H1 (cell line): Measurements from ENCODE around the gene GSDME.

ENCODE experiments used
- CTCF ChIP-seq, 3 experiments: IDR thresholded peaks; 1 replicate in 2 of 3; 2 replicates in 1 of 3; pipeline versions ENCODE4 v1.5.1 to v1.6.1; 2011; ENCODE audit warnings: low read length in 3 of 3, mild to moderate bottlenecking in 3 of 3, inconsistent platforms in 2 of 3, low read depth in 1 of 3, moderate library complexity in 1 of 3; ENCODE audit not compliant: insufficient read depth in 1 of 3; ENCODE audit errors: control extremely low read depth in 1 of 3
- MAFK ChIP-seq: IDR thresholded peaks from 2 replicates; pipeline ENCODE4 v1.6.1; 2012; ENCODE audit warnings: low read depth, mild to moderate bottlenecking, improper control_type of control experiment, low read length
- POLR2AphosphoS5 ChIP-seq: IDR thresholded peaks from 2 replicates; pipeline ENCODE4 v1.6.1; 2011; ENCODE audit warnings: low read depth, low read length
- SIN3A ChIP-seq, 2 experiments: IDR thresholded peaks in 1 of 2; conservative IDR thresholded peaks in 1 of 2; 2 replicates each; pipeline ENCODE4 v1.6.1; 2011 to 2012; ENCODE audit warnings: low read length in 2 of 2, improper control_type of control experiment in 1 of 2, low read depth in 1 of 2, mild to moderate bottlenecking in 1 of 2
- SP1 ChIP-seq: IDR thresholded peaks from 2 replicates; pipeline ENCODE4 v1.6.1; 2011; ENCODE audit warnings: low read depth, low read length
- TEAD4 ChIP-seq: IDR thresholded peaks from 2 replicates; pipeline ENCODE4 v1.6.1; 2012; ENCODE audit warnings: low read depth, low read length, inconsistent platforms, mixed read lengths
- TF ChIP-seq, protein P1 (sequence below): IDR thresholded peaks from 2 replicates; pipeline ENCODE4 v1.6.1; 2011; ENCODE audit warnings: low read depth, mild to moderate bottlenecking, low read length; ENCODE audit not compliant: insufficient read depth

GRCh38 chr7:24728121-24728500 lies 29.2 kb downstream of the GSDME start:
- no peak for TF ChIP-seq CTCF (IDR thresholded peaks at IDR 0.05; ENCODE audit: control extremely low read depth in 1 of 3, insufficient read depth in 1 of 3, low read depth in 1 of 3, low read length in 3 of 3)
- TF ChIP-seq, protein P1, sequence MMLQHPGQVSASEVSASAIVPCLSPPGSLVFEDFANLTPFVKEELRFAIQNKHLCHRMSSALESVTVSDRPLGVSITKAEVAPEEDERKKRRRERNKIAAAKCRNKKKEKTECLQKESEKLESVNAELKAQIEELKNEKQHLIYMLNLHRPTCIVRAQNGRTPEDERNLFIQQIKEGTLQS = no peak
- TF ChIP-seq SIN3A (conservative IDR thresholded peaks at IDR 0.05 in 1 of 2, IDR thresholded peaks at IDR 0.05 in 1 of 2; ENCODE audit: low read depth in 1 of 2, low read length in 2 of 2) = no peak
- TF ChIP-seq TEAD4 = no peak
- TF ChIP-seq POLR2AphosphoS5 = no peak
- TF ChIP-seq MAFK = no peak
- TF ChIP-seq SP1 = no peak
